Liver (tissue), 9 donors: ENCODE measurements around the gene KRTAP17-1. TPM values are rescaled to one million over a fixed set of nuclear protein-coding genes. Genes with fewer than 3 reads are reported as not detected.

Experiments
- DNase-seq: peaks from one replicate; pipeline ENCODE4 v3.0.0-alpha.2; 2017; ENCODE audit warnings: low spot score
- H3K27ac ChIP-seq, 2 donors: one replicate each; pipeline ENCODE4 v1.7.0; 2013; ENCODE audit warnings: inconsistent platforms in 2 of 2, low read length in 2 of 2, control low read depth in 1 of 2, low read depth in 1 of 2, mild to moderate bottlenecking in 1 of 2
- H3K27me3 ChIP-seq, 4 donors: one replicate each; pipeline versions ENCODE4 v1.6.1 to v1.7.0; 2013; ENCODE audit warnings: low read length in 3 of 4, inconsistent platforms in 1 of 4, mild to moderate bottlenecking in 1 of 4, moderate library complexity in 1 of 4; ENCODE audit not compliant: control insufficient read depth in 4 of 4, insufficient read depth in 4 of 4
- H3K36me3 ChIP-seq, 4 donors: one replicate each; pipeline versions ENCODE4 v1.6.1 to v1.7.0; 2013; ENCODE audit warnings: low read length in 3 of 4, mild to moderate bottlenecking in 3 of 4, low read depth in 1 of 4, moderate library complexity in 1 of 4; ENCODE audit not compliant: control insufficient read depth in 4 of 4, insufficient read depth in 3 of 4
- H3K4me1 ChIP-seq, 4 donors: one replicate each; pipeline versions ENCODE4 v1.6.1 to v1.7.0; 2013; ENCODE audit warnings: low read length in 3 of 4, mild to moderate bottlenecking in 3 of 4, moderate library complexity in 1 of 4; ENCODE audit not compliant: control insufficient read depth in 4 of 4, insufficient read depth in 4 of 4
- H3K4me3 ChIP-seq, 3 donors: one replicate each; pipeline versions ENCODE4 v1.6.1 to v1.7.0; 2013; ENCODE audit warnings: low read length in 3 of 3, control low read depth in 1 of 3, low read depth in 1 of 3, mild to moderate bottlenecking in 1 of 3
- H3K9ac ChIP-seq, 2 donors: one replicate each; pipeline ENCODE4 v1.7.0; 2013; ENCODE audit warnings: low read length in 2 of 2, mild to moderate bottlenecking in 2 of 2, moderate library complexity in 2 of 2, control low read depth in 1 of 2, low read depth in 1 of 2
- H3K9me3 ChIP-seq, 4 donors: one replicate each; pipeline versions ENCODE4 v1.6.1 to v1.7.0; 2013; ENCODE audit warnings: low read length in 3 of 4; ENCODE audit not compliant: control insufficient read depth in 4 of 4
- EGR1 ChIP-seq, 2 donors: IDR thresholded peaks; 2 replicates each; pipeline ENCODE4 v1.6.1; 2016 to 2018; ENCODE audit warnings: antibody characterized with exemption in 2 of 2, low read depth in 2 of 2
- FOXA2 ChIP-seq: IDR thresholded peaks from 2 replicates; pipeline ENCODE4 v1.6.1; 2016; ENCODE audit warnings: antibody characterized with exemption
- GABPA ChIP-seq, 2 donors: IDR thresholded peaks in 1 of 2; conservative IDR thresholded peaks in 1 of 2; 2 replicates each; pipeline ENCODE4 v1.6.1; 2016; ENCODE audit warnings: antibody characterized with exemption in 2 of 2, mild to moderate bottlenecking in 1 of 2, moderate library complexity in 1 of 2
- HNF4A ChIP-seq, 2 donors: conservative IDR thresholded peaks; 2 replicates each; pipeline ENCODE4 v1.6.1; 2016; ENCODE audit warnings: antibody characterized with exemption in 2 of 2, mild to moderate bottlenecking in 2 of 2
- JUND ChIP-seq, 2 donors: IDR thresholded peaks; 2 replicates each; pipeline ENCODE4 v1.6.1; 2016; ENCODE audit warnings: antibody characterized with exemption in 2 of 2
- MAX ChIP-seq: IDR thresholded peaks from 2 replicates; pipeline ENCODE4 v1.6.1; 2016; ENCODE audit warnings: antibody characterized with exemption
- NR2F2 ChIP-seq: IDR thresholded peaks from 2 replicates; pipeline ENCODE4 v1.6.1; 2016; ENCODE audit warnings: antibody characterized with exemption
- RAD21 ChIP-seq, 2 donors: IDR thresholded peaks; 2 replicates each; pipeline ENCODE4 v1.6.1; 2016; ENCODE audit warnings: antibody characterized with exemption in 2 of 2, mild to moderate bottlenecking in 2 of 2
- REST ChIP-seq: IDR thresholded peaks from 2 replicates; pipeline ENCODE4 v1.6.1; 2016; ENCODE audit warnings: antibody characterized with exemption, mild to moderate bottlenecking
- RXRA ChIP-seq, 2 donors: IDR thresholded peaks; 2 replicates each; pipeline ENCODE4 v1.6.1; 2017 to 2018; ENCODE audit warnings: antibody characterized with exemption in 2 of 2, mild to moderate bottlenecking in 1 of 2
- SP1 ChIP-seq: IDR thresholded peaks from 2 replicates; pipeline ENCODE4 v1.6.1; 2018; ENCODE audit warnings: antibody characterized with exemption, mild to moderate bottlenecking
- YY1 ChIP-seq: IDR thresholded peaks from 2 replicates; pipeline ENCODE4 v1.6.1; 2016; ENCODE audit warnings: antibody characterized with exemption, mild to moderate bottlenecking
- ZBTB33 ChIP-seq: IDR thresholded peaks from 2 replicates; pipeline ENCODE4 v1.6.1; 2016; ENCODE audit warnings: antibody characterized with exemption
- WGBS: extraction: QIAGEN DNeasy Blood & Tissue Kit; methylation state at CpG from one replicate; pipeline ENCODE4 v1.1.7; 2013; 5-methylcytosine and 5-hydroxymethylcytosine counted together
- polyA plus RNA-seq, 2 donors: library from polyadenylated mRNA; stranded (reverse) in 1 of 2; unstranded in 1 of 2; fragments of 200-250 nt in 1 of 2; fragments of >200 nt in 1 of 2; fragmentation: Nextera tagmentation in 1 of 2; extraction: Ambion mirVana in 1 of 2; gene quantifications; one replicate each; pipeline versions ENCODE4 v1.2.1 to v1.2.3, GENCODE V29; 2013 to 2015
- total RNA-seq, 2 donors: library from RNA; depleted of rRNA; stranded (reverse); fragments of >200 nt; gene quantifications; one replicate each; pipeline ENCODE4 v1.2.3, GENCODE V29; 2014
- donor health status: healthy.
- donor health status: healthy.
- donor health status: healthy.
- donor health status: healthy.
- donor health status: healthy.

KRTAP17-1 gene
- total and polyA plus RNA-seq, 4 donors, result not detected

GRCh38 chr17:41343029-41343428, 27.5 kb upstream of the KRTAP17-1 start:
- Histone ChIP-seq H3K9me3 (no peaks in the 10 kb centered on the region), H3K4me3 (no peak overlapping the region), H3K27me3 (no peaks in the 10 kb centered on the region), H3K36me3 (no peaks in the 10 kb centered on the region), H3K4me1 (no peaks in the 10 kb centered on the region), H3K9ac (no peak overlapping the region), H3K27ac (no peak overlapping the region)
- no peak for TF ChIP-seq JUND (IDR thresholded peaks at IDR 0.05)
- TF ChIP-seq NR2F2, result no peak
- no peak for TF ChIP-seq MAX
- no peak for TF ChIP-seq HNF4A (conservative IDR thresholded peaks at IDR 0.05)
- no peak for TF ChIP-seq SP1
- TF ChIP-seq REST, result no peak
- no peak for TF ChIP-seq GABPA (IDR thresholded peaks at IDR 0.05 in 1 of 2, conservative IDR thresholded peaks at IDR 0.05 in 1 of 2)
- no peak for TF ChIP-seq EGR1 (IDR thresholded peaks at IDR 0.05; ENCODE audit: low read depth in 2 of 2)
- no peak for TF ChIP-seq RAD21 (IDR thresholded peaks at IDR 0.05)
- TF ChIP-seq ZBTB33, result no peak
- no peak for TF ChIP-seq YY1
- 83% methylated on average over 3 of the region's 3 CpGs for WGBS
- no peak for DNase-seq

- 79% methylated on average over 7 of the region's 7 CpGs for WGBS
- no peak overlapping the region for H3K9ac ChIP-seq
These were observed 25.7 kb upstream of the KRTAP17-1 start for GRCh38 chr17:41340934-41341861.

More at GRCh38 chr17:41340934-41341861, 25.7 kb upstream of the KRTAP17-1 start:
- no peak overlapping the region for H3K27ac ChIP-seq
- TF ChIP-seq RXRA (IDR thresholded peaks at IDR 0.05), result no peak
- no peak for TF ChIP-seq NR2F2
- TF ChIP-seq FOXA2, result no peak
- no peak for TF ChIP-seq JUND (IDR thresholded peaks at IDR 0.05)
- no peak for TF ChIP-seq RAD21 (IDR thresholded peaks at IDR 0.05)
- TF ChIP-seq MAX, result no peak
- no peak for TF ChIP-seq REST
- no peaks in the 10 kb centered on the region for H3K4me1 ChIP-seq
- no peaks in the 10 kb centered on the region for H3K27me3 ChIP-seq
- no peaks in the 10 kb centered on the region for H3K36me3 ChIP-seq
- no peak overlapping the region for H3K4me3 ChIP-seq
- no peak for DNase-seq
- H3K9me3 ChIP-seq, result no peaks in the 10 kb centered on the region
